NCI-H2107 (cell line): ENCODE measurements around the gene EZH2.
A peak's percentile ranks its signal among the peaks of the same experiment; 100 is the strongest.

Experiments
- DNase-seq: peaks from one replicate; lab custom pipeline; 2025; lab: John Stamatoyannopoulos, UW

EZH2 gene

DNA sequence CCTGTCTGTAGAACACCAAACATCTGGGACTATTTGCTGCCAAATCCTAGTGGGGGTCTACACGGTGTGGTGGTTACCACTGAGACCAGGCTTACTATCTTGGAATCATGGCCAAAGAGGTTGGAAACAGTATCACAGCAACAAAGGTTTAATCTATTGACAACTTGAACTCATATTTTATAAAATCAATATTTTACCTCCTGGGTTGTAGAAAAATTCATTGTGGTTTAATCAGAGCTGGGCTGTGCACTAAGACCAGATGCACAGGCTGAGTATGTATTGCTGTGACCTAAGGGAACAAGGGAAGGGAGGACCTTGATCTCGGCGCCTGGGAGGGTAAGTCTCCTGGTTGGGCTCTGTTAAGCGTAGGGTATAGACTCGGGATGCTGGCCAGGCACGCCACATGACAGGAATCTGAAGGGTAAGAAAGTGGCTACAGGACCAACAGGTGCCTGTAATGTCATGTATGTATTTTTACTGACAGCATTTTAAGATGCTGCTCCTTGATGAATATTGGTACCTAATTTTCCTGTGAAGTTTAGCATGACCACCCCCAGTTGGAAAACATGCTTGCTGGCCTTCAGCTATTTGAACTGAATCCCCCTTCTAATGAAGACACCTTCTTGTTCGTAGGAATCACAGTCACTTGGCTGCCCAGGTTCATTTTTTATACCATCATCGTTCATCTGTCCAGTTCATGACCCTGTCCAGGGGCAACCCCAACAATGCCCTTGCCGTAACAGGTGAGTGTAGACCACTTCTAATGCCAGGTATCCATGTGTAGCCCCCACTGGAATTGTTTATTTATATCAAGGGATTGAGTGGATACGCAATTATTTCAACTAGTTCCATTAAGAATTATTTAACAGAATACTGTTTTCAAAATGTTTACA, 79.5 kb downstream of the EZH2 start:
- DNase-seq, result no peak

DNA sequence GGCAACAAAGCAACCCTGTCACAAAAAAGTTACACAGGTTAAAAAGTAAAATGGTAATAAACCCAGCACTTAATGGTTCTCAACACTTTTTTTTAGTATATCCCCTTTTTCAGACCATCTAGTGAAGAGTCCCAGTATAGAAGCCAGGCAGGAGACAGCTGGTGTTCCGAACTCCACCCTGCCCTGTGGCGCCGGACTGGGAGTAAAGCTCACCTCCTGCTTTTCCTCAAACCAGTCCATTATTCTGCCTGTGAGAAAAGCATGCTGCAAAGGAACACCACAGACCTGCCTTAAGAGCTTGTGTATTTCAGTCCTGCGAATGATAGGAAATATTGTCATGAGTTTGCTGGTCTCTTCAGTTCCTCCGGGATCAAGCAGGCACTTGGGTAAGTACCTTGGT, 81.0 kb downstream of the EZH2 start:
- no peak for DNase-seq

DNA sequence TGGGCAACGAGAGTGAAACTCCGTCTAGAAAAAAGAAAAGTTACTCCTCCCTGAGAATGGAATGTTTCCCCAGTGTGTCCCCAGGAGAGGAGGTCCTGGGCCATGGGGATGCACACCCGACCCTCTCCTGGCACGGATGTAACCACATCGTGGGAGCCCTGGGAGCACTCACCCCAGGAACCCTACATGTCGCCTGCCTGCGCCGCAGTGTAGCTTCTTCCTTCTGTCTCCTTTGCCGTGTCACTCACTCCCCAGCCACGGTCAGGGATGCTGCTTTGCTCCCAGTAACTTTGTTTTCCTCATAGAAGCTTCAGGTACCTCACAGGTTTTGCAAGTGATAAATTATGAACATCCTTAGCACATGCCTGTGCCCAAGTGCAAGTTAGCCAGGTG, 82.0 kb downstream of the EZH2 start:
- no peak for DNase-seq

DNA sequence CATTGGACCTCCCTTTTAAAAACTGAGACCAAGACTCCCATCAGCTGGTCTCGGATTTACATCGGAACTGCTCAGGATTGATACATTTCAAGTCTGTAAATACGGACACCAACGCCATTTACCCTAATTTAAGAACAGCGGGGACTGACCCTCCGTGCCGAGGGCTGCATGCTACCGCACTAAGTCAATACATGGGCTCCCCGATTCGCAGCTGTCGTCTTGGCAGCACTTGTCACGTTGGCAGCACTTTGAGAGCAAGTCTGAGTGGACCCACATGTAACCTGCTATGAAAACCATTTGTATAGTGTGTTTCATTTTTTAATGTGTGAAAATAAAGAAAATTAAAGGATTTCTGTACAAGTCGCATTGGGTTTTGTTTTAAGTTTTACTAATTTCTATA, 83.4 kb downstream of the EZH2 start:
- no peak for DNase-seq

DNA sequence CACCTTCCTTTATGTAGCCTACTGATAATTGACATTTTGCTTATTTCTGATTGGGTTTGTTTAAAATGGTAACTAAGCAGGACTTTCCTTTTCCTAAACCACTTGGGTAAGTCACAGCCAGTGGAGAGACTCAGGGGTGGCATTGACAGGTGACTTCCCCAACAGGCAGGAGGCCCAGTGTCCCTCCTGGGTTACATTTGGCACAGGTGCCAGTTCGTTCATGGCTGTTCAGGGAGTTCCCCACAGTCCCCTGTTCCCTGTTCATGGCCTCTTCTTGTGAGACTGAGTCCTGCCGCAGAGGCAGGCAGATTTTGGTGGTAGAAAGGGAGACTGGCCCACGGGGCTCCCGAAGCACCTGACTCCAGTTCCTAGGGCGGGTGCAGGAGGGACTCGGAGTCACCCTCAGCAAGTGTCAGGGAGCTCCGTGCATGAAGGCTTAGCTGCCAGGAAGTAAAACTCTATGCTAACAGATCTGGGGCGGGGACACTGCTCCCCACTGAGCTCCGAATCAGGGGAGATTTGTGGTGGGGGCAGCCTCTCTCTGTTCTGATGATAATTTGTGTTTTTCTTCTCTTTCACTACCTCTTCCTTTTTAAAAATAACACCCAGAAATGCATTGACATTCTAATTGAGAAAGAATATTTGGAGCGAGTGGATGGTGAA, 84.1 kb downstream of the EZH2 start:
- DNase-seq, result no peak

DNA sequence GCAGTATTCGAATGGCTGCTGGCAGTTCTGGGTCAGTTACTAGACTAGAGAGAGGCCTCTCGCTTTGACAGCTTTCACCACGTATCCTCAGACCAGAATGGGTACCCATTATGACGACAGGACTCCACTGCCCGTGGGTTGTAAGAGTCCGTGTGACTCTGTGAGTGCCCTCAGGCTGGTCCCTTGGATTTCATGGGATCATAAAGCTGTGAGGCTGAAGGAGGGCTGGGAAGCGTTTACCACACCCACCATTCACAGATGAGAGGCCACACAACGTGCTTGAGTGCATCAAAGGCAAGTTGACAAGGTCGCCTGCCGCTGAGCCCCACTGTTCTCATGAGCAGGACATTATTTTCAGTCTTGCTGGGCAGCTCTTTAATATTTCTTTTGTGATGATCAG, 87.2 kb downstream of the EZH2 start:
- DNase-seq, result no peak

DNA sequence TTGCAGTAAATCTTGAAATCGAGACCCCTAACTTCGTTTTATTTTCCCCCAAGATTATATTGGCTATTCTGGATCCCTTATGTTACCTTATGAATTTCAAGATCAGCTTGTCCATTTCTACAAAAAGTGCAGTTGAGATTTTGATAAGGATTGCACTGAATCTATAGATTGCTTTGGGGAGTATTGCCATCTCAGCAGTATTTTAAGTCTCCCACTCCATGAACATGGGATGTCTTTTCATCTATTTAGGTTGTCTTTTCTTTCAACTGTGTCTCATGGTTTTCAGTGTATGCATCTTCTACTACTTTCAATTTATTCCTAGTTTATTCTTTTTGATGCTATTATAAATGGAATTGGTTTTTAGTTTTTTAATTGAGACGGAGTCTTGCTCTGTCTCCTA, 89.6 kb downstream of the EZH2 start:
- no peak for DNase-seq

DNA sequence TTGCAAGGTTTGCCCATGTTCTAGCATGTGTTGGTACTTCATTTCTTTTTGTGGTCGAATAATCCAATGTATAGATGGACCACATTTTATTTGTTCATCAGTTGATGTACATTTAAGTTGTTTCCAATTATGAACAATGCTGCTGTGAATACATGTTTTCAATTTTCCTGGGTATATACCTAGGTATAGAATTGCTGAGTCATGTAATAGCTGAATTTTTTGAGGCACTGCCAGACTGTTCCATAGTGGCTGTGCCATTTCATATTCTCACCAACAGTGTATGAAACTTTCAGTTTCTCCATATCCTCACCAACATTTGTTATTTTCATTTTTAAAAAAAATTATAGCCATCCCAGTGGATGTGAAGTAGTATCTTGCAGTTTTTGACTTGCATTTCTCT, 90.5 kb downstream of the EZH2 start:
- no peak for DNase-seq

DNA sequence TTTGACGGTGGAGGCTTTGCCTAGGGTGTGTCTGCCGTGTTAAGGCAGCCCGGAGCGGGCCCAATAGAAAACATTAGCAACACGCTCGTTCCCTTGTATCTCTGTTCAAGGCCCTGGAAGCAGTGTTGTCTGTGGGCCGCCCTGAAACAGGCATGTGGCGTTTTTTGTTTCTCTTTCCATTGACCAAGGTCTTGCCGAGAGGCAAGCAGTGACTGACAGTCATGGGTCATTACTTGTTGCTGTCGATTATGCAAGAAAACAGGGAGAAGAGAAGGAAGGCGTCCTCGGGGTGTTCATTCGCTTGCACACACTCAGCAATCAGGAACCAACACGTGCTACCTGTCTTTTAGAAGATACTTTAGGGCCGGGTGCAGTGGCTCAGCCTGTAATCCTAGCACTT, 92.5 kb downstream of the EZH2 start:
- no peak for DNase-seq

DNA sequence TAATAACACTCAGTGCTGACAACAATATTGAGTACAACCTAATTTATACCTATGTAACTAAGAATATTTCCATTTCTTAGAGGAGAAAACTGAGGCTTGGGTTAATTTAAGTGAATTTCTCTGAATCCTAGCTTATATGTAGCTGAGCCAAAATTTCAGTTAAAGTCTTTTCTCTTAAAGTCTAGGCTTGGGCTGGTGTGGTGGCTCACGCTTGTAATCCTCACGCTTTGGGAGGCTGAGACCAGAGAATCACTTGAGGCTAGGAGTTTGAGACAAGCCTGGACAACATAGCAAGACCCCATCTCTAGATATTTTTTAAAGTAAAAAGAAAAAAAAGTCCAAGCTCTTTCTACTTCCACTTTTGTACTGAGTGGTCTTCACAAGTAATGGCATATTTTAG, 93.2 kb downstream of the EZH2 start:
- no peak for DNase-seq

DNA sequence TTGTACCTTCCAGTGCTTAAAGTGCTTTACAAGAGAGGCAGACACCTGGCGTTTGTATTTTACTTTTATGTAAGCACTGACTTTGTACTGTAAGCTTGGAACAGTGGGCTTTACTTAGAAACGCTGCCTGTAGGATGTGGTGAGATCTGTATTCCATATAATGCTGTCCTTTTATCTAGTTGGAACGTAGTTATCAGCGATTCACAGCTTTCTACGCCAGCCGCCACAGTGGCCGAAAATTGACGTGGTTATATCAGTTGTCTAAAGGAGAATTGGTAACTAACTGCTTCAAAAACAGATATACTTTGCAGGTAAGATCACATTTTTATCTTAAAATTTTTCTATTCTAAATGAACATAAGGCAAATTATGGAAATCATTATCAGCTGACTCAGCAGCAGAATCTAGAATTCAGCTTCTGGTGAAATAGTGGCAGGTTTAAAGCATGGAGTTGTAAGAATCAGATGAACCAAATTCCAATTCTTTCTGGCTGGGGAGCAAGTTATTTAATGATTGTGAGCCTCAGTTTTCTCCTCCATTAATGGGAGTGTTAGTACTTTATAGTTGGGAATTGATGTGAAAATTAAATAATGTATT, 93.9 kb downstream of the EZH2 start:
- DNase-seq, result no peak

DNA sequence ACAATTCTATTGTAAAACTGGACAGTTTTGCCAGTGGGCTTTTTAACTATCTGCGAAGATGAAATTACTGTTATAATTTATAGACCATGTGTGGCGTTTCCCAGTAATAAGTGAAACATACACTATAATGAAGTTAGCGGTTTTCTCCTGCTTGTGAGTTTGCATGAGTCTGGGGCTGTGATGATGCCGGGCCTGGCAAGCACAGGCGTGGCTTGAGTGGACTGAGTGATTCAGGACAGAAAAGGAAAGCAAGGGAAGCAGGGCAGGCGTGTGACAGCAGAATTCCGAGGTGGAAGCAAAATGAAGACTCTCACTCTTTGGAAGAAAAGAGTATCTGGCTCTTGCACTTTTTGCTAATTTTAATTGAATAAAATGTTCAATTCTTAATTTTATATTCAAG, 94.9 kb downstream of the EZH2 start:
- no peak for DNase-seq

DNA sequence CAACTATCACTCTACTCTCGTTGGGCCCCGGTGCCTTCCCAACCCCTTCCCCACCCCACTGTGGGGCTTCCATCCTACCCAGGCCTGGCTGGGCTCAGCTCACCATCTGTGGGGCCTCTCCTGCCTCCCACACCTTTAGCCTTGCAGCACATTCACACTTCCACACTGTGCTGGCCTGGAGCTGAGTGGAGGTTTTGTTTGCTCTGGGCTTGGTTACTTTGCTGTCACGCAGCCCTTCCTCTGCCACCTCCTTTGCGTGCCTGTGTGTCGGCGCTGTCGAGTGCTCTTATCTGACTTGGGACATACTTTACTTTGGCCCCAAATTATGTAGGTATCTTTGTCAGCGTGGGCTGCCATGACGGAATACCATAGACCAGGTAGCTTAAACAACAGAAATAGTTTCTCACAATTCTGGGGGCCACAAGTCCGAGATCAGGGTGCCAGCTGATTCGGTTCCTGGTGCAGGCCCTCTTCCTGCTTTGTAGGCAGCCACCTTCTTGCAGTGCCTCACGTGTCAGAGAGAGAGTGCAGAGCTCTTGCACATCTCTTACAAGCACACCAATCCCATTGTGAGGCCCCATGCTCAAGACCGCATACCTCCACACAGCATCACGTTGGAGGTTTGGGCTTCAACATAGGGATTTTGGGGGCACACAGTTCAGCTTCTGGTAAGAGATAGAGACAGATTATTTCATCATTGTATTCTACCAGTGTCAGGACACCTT, 96.4 kb downstream of the EZH2 start:
- no peak for DNase-seq

DNA sequence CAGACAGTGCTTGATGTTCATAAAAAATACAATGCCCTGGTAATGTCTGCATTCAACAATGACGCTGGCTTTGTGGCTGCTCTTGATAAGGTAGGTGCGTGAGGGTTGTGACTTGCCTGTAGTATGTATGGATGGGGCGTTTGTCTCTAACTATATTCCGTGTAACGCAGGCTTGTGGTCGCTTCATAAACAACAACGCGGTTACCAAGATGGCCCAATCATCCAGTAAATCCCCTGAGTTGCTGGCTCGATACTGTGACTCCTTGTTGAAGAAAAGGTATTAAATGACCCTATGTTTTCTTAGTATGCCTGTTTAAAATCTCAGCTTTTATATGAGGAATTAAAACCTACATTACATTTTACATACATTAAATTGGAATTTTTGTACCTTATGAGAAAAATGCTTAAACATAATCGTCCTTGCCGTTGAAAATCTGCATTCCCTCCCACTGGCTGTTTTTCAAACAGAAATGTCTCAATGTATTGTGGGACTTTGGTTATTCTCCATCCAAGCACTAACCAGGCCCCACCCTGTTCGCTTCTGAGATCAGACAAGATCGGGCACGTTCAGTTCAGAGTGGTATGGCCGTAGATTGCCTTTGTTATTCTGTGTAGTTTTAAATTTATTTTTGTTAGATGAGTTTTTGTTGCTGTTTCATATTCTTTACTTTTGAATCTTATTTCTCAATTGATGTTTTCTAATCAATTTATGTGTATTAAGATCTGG, 100.1 kb downstream of the EZH2 start:
- DNase-seq, result no peak

DNA sequence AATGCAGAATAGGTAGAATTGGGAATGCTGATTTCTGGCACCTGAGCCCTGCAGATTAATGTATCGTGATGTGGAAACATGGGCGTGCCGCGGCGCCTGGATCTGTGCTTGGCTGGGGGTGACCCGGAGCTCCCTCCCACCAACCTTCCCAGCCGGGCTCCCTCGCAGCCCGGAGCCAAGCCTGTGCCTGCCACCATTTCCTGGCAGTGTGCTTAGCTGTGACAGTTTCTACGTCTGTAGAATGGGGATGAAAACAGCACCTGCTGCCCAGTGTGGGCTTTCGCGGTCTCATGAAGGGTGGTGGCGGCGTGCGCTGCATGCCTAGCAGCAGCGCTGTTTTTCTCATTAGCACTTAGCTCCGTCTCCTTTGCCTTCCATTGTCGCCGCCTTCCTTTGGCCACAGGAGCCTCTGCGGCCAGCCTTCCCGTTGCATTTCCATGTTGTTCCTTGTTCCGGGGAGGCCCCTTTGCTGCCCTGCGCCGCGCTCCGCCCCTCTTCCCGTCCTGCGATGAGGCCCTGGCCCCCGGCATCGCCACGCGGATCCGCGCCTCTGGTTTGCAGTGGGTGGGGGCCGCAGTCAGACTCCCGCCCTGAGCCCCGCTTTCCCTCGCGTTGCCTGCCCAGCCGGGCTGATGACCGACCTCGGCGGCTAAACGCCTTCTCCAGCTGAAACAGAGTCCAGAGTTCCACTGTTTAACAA, 101.2 kb downstream of the EZH2 start:
- no peak for DNase-seq

DNA sequence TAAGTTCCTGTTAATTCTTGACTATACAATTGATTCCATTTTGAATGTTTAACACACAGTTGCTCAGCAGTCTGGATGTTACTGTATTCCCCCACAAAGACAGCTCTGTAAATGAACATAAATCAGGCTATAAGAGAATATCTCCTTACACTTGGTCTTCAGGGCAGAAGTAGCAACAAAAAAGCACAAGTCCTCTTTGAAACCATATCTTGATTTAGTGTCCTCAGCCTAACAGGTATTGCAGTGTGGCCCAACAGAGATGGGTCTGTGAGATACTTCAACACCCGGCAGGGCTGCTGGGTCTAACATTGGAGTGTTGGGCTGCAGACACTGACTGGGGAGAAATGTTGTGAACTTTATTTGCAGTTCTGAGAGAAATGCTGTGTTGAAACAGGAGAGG, 109.6 kb downstream of the EZH2 start:
- no peak for DNase-seq

DNA sequence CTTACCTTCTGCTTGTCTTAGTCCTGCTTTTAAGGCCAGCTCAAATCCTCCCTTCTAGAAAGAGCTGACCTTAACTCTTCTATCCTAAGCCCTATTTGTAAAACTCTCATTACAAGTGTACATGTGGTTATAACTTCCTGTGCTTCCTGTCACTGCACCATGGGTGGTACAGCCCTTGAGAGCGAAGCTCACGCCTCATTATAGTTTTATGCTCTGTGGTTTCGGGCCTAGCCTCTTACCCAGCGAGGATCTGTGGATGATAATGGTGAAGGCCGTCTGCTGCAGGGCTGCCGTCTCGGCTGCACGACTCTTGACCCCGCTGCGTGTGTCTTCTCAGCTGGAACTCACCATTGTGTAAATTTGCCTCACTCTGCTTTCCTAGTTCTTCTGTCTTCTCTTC, 110.8 kb downstream of the EZH2 start:
- DNase-seq, result peak; percentile 79

DNA sequence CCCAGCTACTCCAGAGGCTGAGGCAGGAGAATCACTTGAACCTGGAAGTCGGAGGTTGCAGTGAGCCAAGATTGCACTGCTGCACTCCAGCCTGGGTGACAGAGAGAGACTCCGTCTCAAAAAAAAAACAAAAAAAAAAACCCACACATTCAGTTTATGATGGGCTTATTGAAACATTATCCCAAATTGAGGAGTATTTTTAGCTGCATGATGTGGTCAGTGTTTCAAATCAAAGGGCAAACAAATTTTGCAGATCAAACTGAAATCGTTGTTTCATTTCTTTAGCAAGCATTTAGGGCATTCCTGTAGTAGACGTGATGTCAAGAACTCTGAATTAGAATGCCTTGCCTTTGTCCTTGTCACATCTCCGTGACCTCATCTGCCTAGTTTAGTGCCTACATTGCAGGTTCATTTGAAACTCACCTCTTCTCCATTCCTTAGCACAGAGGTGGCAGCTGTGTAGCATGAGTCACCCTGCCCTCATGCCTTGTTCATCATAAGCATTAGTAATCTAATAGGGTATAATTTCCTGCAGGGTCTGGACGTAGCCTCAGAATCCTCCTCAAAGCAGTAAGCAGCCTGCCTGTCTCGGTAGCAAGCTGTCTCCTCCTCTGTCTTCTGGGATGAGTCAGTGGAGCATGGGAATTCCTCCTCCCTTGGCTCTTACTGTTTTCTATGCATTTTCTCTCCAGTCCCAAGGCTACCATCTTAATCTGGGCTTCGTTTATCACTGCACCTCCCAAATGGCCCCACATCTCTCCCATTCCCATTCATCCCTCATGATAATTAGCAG, 111.6 kb downstream of the EZH2 start:
- no peak for DNase-seq

DNA sequence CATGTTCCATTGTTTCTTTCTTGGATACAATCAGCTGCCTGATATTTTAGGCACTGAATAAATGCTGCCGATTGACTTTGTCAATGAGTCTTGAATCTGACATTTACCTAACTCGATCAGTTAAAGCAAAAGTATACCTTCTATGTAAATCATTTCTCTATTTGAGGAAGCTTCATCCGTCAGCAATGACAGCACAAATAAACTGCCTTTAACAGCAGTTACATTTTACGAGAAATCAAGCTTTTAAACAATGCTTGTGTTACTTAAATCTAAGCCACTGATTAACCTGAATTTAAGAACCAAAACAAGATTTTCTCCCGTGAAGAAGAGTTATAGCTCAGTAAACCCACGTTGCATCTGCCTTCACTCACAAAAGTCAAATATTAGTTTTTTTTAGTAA, 114.1 kb downstream of the EZH2 start:
- DNase-seq, result no peak

DNA sequence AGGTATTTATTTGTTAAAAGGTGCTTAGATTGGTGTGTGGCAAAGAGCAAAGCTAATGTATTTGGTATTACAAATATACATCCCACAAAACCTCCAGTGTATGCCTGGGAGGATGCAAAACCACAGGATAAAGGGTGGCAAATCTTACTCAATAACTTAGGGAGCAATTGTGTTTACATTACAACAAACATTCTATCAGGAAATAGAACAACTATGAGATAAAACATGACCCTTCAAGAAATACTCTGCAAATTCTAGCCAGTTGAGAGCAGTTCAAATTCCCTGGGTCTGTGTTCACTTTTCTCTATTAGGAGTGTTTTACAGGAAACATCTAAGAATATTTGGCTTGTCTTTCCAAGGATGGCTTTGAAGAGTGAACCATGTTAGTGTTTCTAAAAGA, 120.5 kb downstream of the EZH2 start:
- no peak for DNase-seq
